Lung (tissue), 12 donors: ENCODE measurements around the gene STX16. TPM values are rescaled to one million over a fixed set of nuclear protein-coding genes. Genes with fewer than 3 reads are reported as not detected.
A peak's percentile ranks its signal among the peaks of the same experiment; 100 is the strongest.

ENCODE experiments used
- ATAC-seq: fragments of 200-7000 bp; cut with Tn5 transposase; one replicate; pipeline ENCODE4 v1.9.1; 2020; ENCODE audit warnings: moderate number of reproducible peaks; ENCODE audit not compliant: insufficient read depth, low FRiP score
- DNase-seq, 3 donors: peaks; one replicate each; pipeline ENCODE4 v3.0.0-alpha.2; 2013 to 2017
- H3K27ac ChIP-seq, 2 donors: one replicate each; pipeline ENCODE4 v1.5.1; 2013; ENCODE audit warnings: mild to moderate bottlenecking in 2 of 2, moderate library complexity in 2 of 2, control low read depth in 1 of 2, inconsistent platforms in 1 of 2, low read depth in 1 of 2, low read length in 1 of 2
- H3K27me3 ChIP-seq, 3 donors: one replicate each; pipeline ENCODE4 v1.5.1; 2013; ENCODE audit warnings: low read length in 2 of 3; ENCODE audit not compliant: control insufficient read depth in 3 of 3, insufficient read depth in 3 of 3
- H3K36me3 ChIP-seq, 4 donors: one replicate each; pipeline ENCODE4 v1.5.1; 2013; ENCODE audit warnings: low read length in 4 of 4, mild to moderate bottlenecking in 1 of 4, moderate library complexity in 1 of 4; ENCODE audit not compliant: control insufficient read depth in 4 of 4, insufficient read depth in 4 of 4
- H3K4me1 ChIP-seq, 5 donors: one replicate each; pipeline ENCODE4 v1.5.1; 2013; ENCODE audit warnings: low read length in 5 of 5, mild to moderate bottlenecking in 2 of 5, moderate library complexity in 1 of 5; ENCODE audit not compliant: control insufficient read depth in 5 of 5, insufficient read depth in 5 of 5
- H3K4me3 ChIP-seq: one replicate; pipeline ENCODE4 v1.5.1; 2013; ENCODE audit warnings: mild to moderate bottlenecking, control low read depth, moderate library complexity
- H3K9ac ChIP-seq, 2 donors: one replicate each; pipeline ENCODE4 v1.5.1; 2013; ENCODE audit warnings: low read length in 2 of 2, control low read depth in 1 of 2; ENCODE audit not compliant: insufficient read depth in 1 of 2
- H3K9me3 ChIP-seq, 4 donors: one replicate each; pipeline ENCODE4 v1.5.1; 2013; ENCODE audit warnings: low read length in 3 of 4, mild to moderate bottlenecking in 1 of 4, moderate library complexity in 1 of 4; ENCODE audit not compliant: control insufficient read depth in 4 of 4, insufficient read depth in 3 of 4
- CTCF ChIP-seq: IDR thresholded peaks from 2 replicates; pipeline ENCODE4 v1.5.1; 2012; ENCODE audit warnings: mild to moderate bottlenecking; ENCODE audit errors: control extremely low read depth, extremely low read depth
- WGBS, 2 donors: extraction: QIAGEN DNeasy Blood & Tissue Kit; methylation state at CpG; one replicate each; pipeline ENCODE4 v1.1.7; 2013; 5-methylcytosine and 5-hydroxymethylcytosine counted together
- polyA plus RNA-seq, 2 donors: library from polyadenylated mRNA; stranded (reverse); fragments of 200-250 nt; gene quantifications; one replicate each; pipeline ENCODE4 v1.2.1, GENCODE V29; 2013
- total RNA-seq, 2 donors: library from RNA; depleted of rRNA in 1 of 2; stranded (reverse); fragments of >200 nt in 1 of 2; gene quantifications; one replicate each; pipeline ENCODE4 v1.2.1, GENCODE V29; 2014 to 2021
- donor health status: control.
- donor health status: control.
- donor health status: Bipolar disorder and iron deficiency.
- donor health status: healthy.
- donor health status: DM: yes; HTN: yes; CAD: no.

Gene STX16
- total and polyA plus RNA-seq, 4 donors = 37.1 to 85.2 (median 46.9) TPM

GRCh38 chr20:58604128-58604881 lies 46.8 kb upstream of the STX16 start:
- no peaks in the 10 kb centered on the region for H3K27me3 ChIP-seq
- peaks cover 0 to 4% (median 0%) of the 10 kb centered on the region in 4 donors for H3K9me3 ChIP-seq
- H3K9ac ChIP-seq = no peak overlapping the region
- H3K27ac ChIP-seq = no peak overlapping the region
- H3K4me1 ChIP-seq = peaks cover 0 to 18% (median 2%) of the 10 kb centered on the region in 5 donors
- H3K4me3 ChIP-seq = no peak overlapping the region
- DNase-seq (peak; percentile 63 to 72 (median 67)), ATAC-seq (no peak)
- WGBS, 2 donors = 74 to 85% methylated on average over 19 of the region's 19 CpGs
- no peak for TF ChIP-seq CTCF
- no peaks in the 10 kb centered on the region for H3K36me3 ChIP-seq

DNA sequence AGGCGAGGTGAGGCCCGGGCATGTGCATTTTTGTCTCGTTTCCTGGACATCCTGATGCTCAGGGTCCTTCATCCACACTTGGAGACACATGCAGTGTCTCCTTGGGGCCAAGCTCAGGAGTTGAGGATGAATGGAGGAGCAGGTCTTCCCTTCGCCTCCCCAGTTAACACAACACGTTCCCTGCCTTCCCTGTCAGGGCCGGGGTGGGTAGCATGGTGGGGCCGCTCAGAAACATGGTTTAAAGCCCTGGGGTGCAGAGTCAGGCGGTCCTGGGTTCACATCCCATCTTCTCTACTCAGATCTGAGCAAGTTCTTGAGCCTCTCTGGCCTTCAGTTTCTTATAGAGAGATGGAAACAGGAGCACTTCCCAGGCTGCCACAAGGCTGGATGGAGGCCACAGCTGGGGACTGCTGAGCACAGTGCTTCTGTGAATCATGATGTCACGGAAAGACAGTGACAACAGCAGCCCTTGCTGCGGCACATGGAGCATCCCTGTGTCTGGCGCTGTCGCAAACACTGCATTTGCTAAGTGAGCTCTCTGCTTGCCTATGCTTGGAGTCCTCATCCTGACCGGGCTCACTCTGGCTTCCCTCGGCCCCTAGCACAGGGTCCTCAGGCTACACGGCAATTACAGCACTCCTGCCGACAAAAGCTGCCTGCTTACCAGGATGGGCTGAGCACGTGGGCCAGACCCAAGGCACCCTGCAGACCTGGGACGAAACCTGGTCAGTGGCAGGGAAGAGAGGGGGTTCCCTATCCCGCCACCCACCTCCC lies 45.6 kb upstream of the STX16 start:
- Histone ChIP-seq H3K9me3 (peaks cover 0 to 4% (median 0%) of the 10 kb centered on the region in 4 donors), H3K27ac (no peak overlapping the region), H3K9ac (no peak overlapping the region), H3K27me3 (no peaks in the 10 kb centered on the region), H3K4me1 (peaks cover 0 to 18% (median 2%) of the 10 kb centered on the region in 5 donors), H3K36me3 (no peaks in the 10 kb centered on the region), H3K4me3 (no peak overlapping the region)
- 85 to 88% methylated on average over 19 of the region's 19 CpGs for WGBS, 2 donors
- DNase-seq (no peak), ATAC-seq (no peak)
- no peak for TF ChIP-seq CTCF

- Histone ChIP-seq H3K36me3 (no peaks in the 10 kb centered on the region), H3K27ac (no peak overlapping the region), H3K4me1 (peaks cover 0 to 19% (median 2%) of the 10 kb centered on the region in 5 donors), H3K9ac (no peak overlapping the region), H3K9me3 (peaks cover 0 to 4% (median 0%) of the 10 kb centered on the region in 4 donors), H3K4me3 (no peak overlapping the region), H3K27me3 (no peaks in the 10 kb centered on the region)
- DNase-seq (no peak), ATAC-seq (no peak)
- WGBS, 2 donors = 91 to 92% methylated on average over 9 of the region's 9 CpGs
- no peak for TF ChIP-seq CTCF
These were observed 44.9 kb upstream of the STX16 start for GRCh38 chr20:58606184-58606583.
